NCI-H2081 (cell line): ENCODE measurements around the gene CLDN10.
A peak's percentile ranks its signal among the peaks of the same experiment; 100 is the strongest.
"Not testable (repeated sequence)": the region's sequence is repeated elsewhere in the genome, so short reads cannot be mapped to it uniquely, and the experiment has no call there.

Experiments
- DNase-seq, 2 experiments: peaks; one replicate each; lab custom pipeline; 2025; lab: John Stamatoyannopoulos, UW

Gene CLDN10

DNA sequence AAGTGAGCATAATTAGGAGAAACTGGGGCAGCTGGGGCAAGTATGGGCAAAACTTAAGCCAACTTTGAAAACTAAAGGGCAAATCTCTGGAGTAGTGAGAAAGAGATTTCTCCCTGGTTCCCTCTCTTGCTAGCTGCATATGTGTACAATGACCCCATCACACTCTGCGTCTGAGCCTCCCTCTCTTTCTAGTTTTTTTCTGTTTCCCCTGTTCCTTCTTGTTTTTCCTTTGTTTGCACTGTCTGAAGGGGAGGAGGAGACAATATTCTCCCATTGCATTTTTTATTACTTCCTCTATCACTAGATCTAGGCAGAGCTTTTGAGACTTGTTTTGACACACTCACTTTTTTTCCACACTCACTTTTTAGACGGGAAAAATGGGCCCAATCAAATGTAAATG lies 11.2 kb upstream of the CLDN10 start:
- no peak for DNase-seq

GRCh38 chr13:95541911-95542474 lies 10.5 kb upstream of the CLDN10 start:
- no peak for DNase-seq

- no peak for DNase-seq
Observed at GRCh38 chr13:95544293-95544692, 8.2 kb upstream of the CLDN10 start.

GRCh38 chr13:95546919-95547318 lies 5.6 kb upstream of the CLDN10 start:
- DNase-seq, result no peak

DNA sequence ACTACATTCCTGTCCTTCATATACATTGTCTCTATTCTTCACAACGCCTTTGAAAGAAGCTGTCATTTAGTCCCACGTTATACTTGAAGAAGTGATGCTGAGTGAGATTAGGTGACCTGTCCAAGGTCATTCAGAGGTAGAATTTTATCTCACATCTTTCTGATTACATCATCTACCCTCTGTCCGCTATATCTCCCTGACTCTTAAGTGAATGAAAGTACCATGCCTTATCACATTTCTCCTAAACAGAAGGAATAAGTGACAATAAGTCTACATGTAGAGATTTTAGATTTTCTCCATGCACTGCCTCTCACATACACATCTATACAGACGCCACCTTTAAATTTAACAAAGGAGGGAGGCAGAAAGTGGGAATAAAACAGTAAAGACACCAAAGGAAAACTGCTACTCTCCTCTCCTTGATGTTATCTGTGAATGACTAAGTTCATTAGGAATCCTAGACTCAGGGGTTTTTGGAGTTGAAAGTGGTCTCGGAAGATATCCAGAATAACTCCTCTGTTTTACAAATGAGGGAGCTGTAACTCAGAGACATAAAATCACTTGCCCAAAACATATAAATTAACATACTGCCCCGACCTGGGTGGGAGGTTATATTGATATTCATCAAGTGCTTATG lies 4.9 kb upstream of the CLDN10 start:
- no peak for DNase-seq

GRCh38 chr13:95552208-95552538 lies 347 bp upstream of the CLDN10 start:
- DNase-seq, result no peak

DNA sequence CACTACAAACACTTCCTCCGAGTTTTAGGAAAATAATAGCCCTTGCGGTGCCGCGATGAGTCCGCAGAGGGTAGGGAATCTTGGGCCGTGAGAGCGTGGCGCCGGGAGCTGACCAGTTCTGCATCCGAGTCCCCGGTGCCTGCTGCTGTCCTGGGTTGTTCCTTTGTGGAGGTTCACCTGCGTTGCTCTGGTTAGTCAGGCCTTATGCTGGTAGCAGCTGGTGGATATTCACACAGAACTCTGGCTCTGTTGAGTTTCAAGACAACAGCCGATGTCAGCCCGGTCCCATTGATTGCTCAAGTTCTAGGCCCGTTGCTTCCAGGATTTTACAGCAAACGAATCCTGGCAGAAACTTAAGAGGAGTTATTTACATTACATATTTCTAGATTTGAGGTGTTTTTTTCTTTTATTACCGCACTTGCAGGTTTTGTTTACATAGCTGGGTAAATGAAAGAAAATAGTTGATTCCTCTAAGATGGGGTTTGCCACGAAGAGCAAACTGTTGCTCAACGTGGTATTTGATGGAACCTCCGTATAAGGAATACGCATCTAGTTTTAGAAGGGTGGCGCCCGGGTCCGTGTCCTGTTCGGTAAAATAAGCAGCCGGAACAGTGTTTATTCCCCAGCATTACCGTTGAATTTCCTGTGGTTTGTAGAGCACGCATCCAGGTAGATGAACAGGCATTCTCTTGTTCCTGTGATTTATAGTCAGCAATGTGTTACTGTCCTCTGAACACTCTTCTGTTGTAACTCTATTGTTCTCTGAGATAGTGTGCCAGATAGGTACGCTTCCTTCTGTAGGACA lies 1.3 kb downstream of the CLDN10 start:
- DNase-seq, result no peak

DNA sequence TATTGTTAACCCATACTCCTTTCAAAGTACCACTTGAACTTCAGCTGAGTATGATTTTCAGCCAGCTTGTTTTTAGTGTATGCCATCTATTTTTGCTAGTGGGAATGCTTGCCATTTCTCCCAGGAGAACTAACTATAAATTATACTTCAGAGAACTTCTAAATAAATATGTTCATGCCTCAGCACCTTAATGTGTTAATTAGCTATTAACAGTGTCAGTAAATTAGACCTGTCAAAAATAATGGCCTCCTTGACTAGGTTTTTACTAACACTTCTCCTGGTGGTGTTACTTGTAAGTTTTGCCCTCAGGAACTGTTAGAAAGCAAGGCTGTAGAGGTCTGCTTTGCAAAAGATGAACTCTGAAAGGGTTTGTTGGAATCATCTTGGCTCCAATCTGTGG lies 4.5 kb downstream of the CLDN10 start:
- no peak for DNase-seq

GRCh38 chr13:95559100-95559499 lies 6.6 kb downstream of the CLDN10 start:
- DNase-seq, result no peak

- DNase-seq, result no peak
Observed at GRCh38 chr13:95560387-95560786, 7.9 kb downstream of the CLDN10 start.

- no peak for DNase-seq
Observed at GRCh38 chr13:95564091-95564490, 11.6 kb downstream of the CLDN10 start.

DNA sequence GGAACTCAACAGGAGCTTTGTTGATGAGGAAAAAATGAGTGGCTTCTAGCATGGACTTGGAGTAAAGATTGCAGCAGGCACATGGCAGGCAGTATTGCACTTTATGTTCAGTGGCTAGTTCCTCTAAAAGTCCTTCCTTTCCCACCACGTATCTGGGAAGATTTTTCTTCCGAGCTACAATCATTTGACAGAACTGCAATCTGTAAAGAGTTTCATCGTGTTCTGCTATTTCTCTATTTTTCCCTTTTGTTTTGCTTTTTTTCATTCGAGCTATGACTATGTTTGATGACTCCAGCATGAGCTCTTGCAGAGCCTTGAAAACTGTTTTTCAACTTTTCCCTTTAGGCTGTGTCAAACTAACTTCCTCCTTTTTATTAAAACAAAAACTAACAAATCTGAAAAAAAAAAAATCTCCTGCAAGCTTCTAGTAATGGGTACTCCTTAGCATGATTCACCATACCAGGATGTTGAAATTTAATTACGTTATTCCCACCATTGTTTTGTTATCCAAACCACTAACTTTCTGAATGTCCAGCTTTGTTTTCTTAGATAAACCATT lies 12.3 kb downstream of the CLDN10 start:
- no peak for DNase-seq

DNA sequence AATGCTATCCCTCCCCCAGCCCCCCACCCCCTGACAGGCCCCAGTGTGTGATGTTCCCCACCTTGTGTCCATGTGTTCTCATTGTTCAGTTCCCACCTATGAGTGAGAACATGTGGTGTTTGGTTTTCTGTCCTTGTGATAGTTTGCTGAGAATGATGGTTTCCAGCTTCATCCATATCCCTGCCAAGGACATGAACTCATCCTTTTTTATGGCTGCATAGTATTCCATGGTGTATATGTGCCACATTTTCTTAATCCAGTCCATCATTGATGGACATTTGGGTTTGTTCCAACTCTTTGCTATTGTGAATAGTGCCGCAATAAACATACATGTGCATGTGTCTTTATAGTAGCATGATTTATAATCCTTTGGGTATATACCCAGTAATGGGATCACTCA lies 13.2 kb downstream of the CLDN10 start:
- DNase-seq, result not testable (repeated sequence)

DNA sequence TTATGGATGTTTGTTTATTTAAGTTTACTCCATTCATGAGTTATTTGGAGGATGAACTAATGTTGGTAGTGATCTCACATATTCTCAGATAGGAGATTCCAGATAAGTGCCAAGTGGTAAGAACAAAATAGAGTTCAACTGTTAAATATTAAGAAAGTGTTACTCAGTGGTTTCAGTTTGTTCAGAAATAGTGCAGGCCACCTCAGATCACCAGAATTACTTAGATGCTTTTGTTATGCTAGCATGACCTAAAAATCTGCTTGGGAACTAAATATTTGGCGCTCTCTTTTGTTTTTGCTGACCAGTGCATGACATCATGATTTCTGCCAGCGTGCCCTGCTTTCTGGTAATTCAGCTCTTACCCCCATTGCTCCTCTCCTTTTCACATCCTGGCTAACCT lies 15.6 kb downstream of the CLDN10 start:
- no peak for DNase-seq

GRCh38 chr13:95570016-95570415 lies 17.5 kb downstream of the CLDN10 start:
- DNase-seq, result peak in 1 of 2 experiments; percentile 24

GRCh38 chr13:95571941-95572340 lies 19.4 kb downstream of the CLDN10 start:
- peak; percentile 31 to 49 for DNase-seq

DNA sequence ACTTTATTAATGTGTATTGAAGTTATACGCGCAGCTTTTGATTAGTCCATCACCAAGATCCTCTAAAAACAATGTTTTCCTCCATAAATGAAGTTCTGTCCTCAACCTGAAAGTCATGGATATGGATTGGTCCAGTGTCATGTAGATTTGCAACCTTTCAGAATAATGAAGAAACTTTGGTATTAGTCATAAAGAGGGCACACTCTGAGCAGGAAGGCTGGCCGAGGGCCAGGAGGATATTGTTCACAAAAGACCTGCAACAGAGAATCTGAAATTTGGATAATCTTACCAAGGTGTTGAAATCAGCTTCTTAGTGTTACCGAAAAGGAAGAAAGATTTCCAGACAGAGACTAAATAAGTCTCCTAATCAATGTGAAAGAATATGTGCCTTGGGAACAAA lies 20.7 kb downstream of the CLDN10 start:
- DNase-seq, result no peak

DNA sequence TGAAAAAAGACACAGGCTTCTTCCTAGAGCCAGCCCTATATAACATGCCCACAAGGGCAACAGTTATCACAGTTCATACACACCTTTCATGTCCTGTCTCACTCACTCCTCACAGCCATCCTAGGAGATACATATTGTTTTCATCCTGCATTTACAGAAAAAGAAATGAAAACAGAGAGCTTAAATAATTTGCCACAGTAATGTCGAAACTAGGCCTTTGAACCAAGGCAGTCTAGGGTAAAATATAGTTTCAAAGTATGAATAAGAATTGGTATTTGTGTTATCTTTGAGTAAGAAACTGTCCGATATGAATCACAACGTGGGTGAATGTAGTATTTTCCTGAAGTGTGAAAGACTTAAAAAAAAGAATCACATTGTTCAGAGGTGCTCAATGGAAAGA lies 26.8 kb downstream of the CLDN10 start:
- no peak for DNase-seq

- DNase-seq, result no peak
Observed at GRCh38 chr13:95585867-95586266, 33.3 kb downstream of the CLDN10 start.

- no peak for DNase-seq
Observed at GRCh38 chr13:95588134-95588533, 35.6 kb downstream of the CLDN10 start.

DNA sequence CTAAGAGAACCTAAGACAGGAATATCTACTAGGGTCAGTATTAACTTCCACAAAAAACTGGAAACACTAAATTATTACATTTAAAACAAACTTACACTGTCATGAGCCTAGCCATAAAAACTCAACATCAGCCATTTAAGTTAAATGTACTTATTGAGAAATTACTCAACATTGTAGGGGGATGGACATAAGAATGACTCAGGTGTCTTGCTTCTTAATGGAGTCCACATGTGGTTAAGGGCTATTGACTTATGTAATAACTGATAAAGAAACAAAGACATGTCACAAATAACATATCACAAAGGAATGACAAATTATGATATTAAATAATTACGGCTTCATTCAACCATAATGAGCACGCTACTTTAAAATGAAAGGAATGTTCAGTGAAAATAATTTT lies 36.2 kb downstream of the CLDN10 start:
- no peak for DNase-seq

- no peak for DNase-seq
Observed at GRCh38 chr13:95593462-95593861, 40.9 kb downstream of the CLDN10 start.

- no peak for DNase-seq
Observed at GRCh38 chr13:95596701-95597100, 44.2 kb downstream of the CLDN10 start.
